Uterus (tissue), 2 donors: ENCODE data around the gene PSMC2.

Experiments used
- POLR2A ChIP-seq, 2 donors: fragments of 450-650 bp; IDR thresholded peaks; one replicate each; pipeline ENCODE4 v1.6.1; 2016; ENCODE audit warnings: antibody characterized with exemption in 2 of 2, mild to moderate bottlenecking in 1 of 2, moderate library complexity in 1 of 2
- TF ChIP-seq, protein P1 (sequence below), 4 experiments: fragments of 200-600 bp in 2 of 4; fragments of 450-650 bp in 2 of 4; sonication (generic) in 2 of 4; IDR thresholded peaks; one replicate each; pipeline ENCODE4 v1.5.1; 2016 to 2019; ENCODE audit warnings: antibody characterized with exemption in 4 of 4, mild to moderate bottlenecking in 2 of 4, moderate library complexity in 1 of 4

DNA sequence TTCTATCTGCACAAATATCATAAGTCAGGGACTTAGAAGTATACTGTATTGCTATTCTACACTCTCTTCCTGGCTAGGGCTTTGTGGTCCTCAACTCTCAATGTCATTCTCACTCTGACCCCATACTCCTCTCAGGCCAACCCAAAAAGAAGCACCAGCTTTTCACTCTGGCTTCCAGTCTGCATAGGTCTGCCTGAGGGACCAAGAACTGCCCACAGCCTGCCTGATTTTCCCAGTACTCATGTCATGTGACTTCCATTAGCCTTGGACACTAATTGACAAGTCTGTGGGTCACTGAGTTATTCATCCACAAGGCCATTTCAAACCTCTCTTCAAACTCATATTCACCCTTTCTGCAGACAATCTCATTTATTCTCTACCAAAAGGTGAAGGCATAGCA is 30.4 kb upstream of the PSMC2 start:
- TF ChIP-seq, protein P1, sequence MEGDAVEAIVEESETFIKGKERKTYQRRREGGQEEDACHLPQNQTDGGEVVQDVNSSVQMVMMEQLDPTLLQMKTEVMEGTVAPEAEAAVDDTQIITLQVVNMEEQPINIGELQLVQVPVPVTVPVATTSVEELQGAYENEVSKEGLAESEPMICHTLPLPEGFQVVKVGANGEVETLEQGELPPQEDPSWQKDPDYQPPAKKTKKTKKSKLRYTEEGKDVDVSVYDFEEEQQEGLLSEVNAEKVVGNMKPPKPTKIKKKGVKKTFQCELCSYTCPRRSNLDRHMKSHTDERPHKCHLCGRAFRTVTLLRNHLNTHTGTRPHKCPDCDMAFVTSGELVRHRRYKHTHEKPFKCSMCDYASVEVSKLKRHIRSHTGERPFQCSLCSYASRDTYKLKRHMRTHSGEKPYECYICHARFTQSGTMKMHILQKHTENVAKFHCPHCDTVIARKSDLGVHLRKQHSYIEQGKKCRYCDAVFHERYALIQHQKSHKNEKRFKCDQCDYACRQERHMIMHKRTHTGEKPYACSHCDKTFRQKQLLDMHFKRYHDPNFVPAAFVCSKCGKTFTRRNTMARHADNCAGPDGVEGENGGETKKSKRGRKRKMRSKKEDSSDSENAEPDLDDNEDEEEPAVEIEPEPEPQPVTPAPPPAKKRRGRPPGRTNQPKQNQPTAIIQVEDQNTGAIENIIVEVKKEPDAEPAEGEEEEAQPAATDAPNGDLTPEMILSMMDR (IDR thresholded peaks at IDR 0.05), result no peak
- TF ChIP-seq POLR2A (IDR thresholded peaks at IDR 0.05), result no peak
